SK-N-MC (cell line): Measurements from ENCODE around the gene SLC10A7.

Experiments
- EZH2 ChIP-seq: fragments of 200-600 bp; sonication (generic); IDR thresholded peaks from one replicate; pipeline ENCODE4 v1.6.1; 2017; ENCODE audit warnings: antibody characterized with exemption
- FOXP2 ChIP-seq: optimal IDR thresholded peaks from 2 replicates; pipeline ENCODE3; 2011; ENCODE audit warnings: mild to moderate bottlenecking, moderate library complexity; ENCODE audit not compliant: insufficient read depth; ENCODE audit errors: extremely low read length, control extremely low read depth
- POLR2AphosphoS5 ChIP-seq: IDR thresholded peaks from 2 replicates; pipeline ENCODE4 v1.6.1; 2012; ENCODE audit warnings: mild to moderate bottlenecking, low read depth, low read length, borderline replicate concordance

- TF ChIP-seq POLR2AphosphoS5 (no peak), EZH2 (no peak), FOXP2 (no peak)
Measured at GRCh38 chr4:146381263-146381872, 140.4 kb downstream of the SLC10A7 start.
